GM23338 (cell line): ENCODE results near the gene PSMD2.

Source experiments
- CREB1 ChIP-seq: fragments of 250-450 bp; sonication (Bioruptor Pico); IDR thresholded peaks from 2 replicates; pipeline ENCODE4 v1.5.0; 2020; ENCODE audit warnings: low read depth, mild to moderate bottlenecking, moderate library complexity
- CTCF ChIP-seq, 2 experiments: fragments of 200-600 bp in 1 of 2; sonication (generic) in 1 of 2; conservative IDR thresholded peaks; 2 replicates each; pipeline versions ENCODE4 v1.5.1 to v1.6.1; 2016 to 2017; ENCODE audit warnings: antibody characterized with exemption in 2 of 2, low read depth in 2 of 2, mild to moderate bottlenecking in 2 of 2, moderate library complexity in 1 of 2
- EZH2 ChIP-seq: fragments of 200-600 bp; sonication (generic); IDR thresholded peaks from one replicate; pipeline ENCODE4 v1.8.0; 2017; ENCODE audit warnings: antibody characterized with exemption, mild to moderate bottlenecking, low read depth; ENCODE audit not compliant: unreplicated experiment
- EZH2phosphoT487 ChIP-seq: fragments of 200-600 bp; sonication (generic); IDR thresholded peaks from one replicate; pipeline ENCODE4 v1.8.1; 2018; ENCODE audit warnings: antibody characterized with exemption; ENCODE audit not compliant: unreplicated experiment
- JUNB ChIP-seq: IDR thresholded peaks from one replicate; pipeline ENCODE4 v1.6.1; 2016; ENCODE audit warnings: antibody characterized with exemption; ENCODE audit not compliant: unreplicated experiment
- POLR2AphosphoS5 ChIP-seq: IDR thresholded peaks from 2 replicates; pipeline ENCODE4 v1.6.1; 2016; ENCODE audit warnings: antibody characterized with exemption, low read depth
- REST ChIP-seq: IDR thresholded peaks from one replicate; pipeline ENCODE4 v1.6.1; 2018; ENCODE audit warnings: antibody characterized with exemption; ENCODE audit not compliant: unreplicated experiment
- ZNF331 ChIP-seq: fragments of 250-450 bp; sonication (Bioruptor Pico); IDR thresholded peaks from 2 replicates; pipeline ENCODE4 v1.5.0; 2020; ENCODE audit warnings: low read depth, mild to moderate bottlenecking, moderate library complexity

- TF ChIP-seq POLR2AphosphoS5 = no peak; the same call in 1 of the 2 replicates
- TF ChIP-seq CTCF (conservative IDR thresholded peaks at IDR 0.05; ENCODE audit: low read depth in 2 of 2) = no peak
- no peak for TF ChIP-seq EZH2phosphoT487
- no peak for TF ChIP-seq EZH2
- no peak for TF ChIP-seq REST
- TF ChIP-seq CREB1 (CRISPR knock-in tag) = peak; percentile 22; the same call in 1 of the 2 replicates
- TF ChIP-seq JUNB = no peak
- no peak for TF ChIP-seq ZNF331
These were observed 15.9 kb downstream of the PSMD2 start for GRCh38 chr3:184314700-184315542.
